Central memory CD4-positive, alpha-beta T cell (primary cell): ENCODE data around the gene ATRIP.

Experiments used
- DNase-seq: peaks from one replicate; pipeline ENCODE4 v3.0.0; 2022

Gene ATRIP

DNA sequence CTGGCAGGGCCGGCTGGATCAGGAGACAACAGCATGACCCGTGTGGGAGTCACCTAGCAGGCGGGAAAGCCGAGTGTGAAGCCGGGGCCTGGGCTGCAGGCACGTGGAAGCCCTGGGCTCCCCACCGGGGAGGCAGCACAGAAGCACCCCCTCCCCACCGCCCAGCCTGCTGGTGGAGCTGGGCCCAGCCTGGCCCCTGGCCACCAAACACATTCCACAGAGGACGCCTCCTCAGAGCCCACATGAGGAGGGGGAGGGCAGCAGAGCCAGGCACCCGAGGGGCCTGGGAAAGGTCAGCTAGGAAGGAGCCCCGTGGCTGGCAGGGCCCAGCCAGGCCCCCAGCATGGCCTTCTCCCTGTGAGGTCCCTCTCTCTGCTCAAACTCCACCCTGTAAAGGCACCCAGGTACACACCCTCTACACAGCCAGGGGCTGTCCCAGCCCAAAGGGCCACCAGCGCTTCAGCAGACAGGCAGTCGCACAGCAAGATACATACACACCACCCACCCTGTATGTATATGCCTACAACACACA, 21.2 kb upstream of the ATRIP start:
- DNase-seq, result no peak

DNA sequence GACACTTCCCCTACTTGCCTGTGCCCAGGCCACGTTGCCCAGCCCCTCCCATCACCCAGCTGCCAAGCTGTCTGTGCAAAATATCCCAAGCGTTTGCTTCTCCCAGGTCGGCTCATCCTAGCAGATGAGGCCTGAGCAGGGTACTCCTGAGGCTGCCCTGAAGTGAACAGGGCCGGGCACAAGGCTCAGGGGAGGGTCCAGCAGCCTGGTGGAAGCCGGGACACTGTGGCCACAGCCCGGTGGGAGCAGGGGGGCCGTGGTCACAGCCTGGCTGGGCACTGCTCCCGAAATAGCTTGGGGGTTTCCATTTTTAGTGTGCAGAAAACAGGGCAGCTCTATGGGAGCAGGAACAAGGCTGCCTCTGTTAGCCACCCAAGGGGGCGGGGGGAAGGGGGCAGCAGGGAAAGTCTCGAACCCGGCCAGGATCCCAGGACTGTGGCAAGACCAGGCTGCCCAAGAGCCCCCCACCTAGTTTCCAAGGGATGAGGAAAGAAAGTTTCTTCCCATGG, 20.1 kb upstream of the ATRIP start:
- no peak for DNase-seq

DNA sequence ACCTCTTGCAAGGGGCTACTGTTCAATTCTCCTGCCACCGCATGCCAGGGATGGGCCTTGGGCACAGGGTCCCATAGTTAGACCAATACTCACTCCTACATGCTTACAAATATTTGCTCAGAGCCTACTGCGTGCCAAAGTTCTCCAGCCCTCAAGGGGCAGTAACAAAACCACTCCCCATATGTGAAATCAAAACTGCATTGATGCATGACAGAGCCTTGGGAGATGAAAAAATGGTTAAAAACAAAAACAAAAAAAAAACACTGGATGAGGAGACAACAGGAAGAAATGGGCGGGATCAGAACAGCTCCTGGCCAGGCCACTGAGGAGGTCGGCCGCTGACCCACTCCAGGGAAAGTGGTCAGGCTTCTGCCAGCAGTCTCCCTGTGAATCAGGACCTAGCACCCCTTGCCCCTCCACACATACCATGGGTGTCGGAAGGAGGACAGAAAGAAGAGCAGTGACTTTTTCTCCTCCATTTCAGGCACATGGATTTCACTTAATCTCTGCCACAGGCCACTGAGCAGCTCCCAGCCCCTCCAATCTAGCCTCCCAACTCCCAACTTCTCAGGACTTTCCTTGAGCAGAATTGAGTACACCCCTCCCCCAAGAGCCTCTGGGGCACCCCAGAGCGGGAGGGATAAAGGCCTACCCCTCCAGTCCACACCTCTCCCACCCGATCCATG, 19.4 kb upstream of the ATRIP start:
- DNase-seq, result no peak

DNA sequence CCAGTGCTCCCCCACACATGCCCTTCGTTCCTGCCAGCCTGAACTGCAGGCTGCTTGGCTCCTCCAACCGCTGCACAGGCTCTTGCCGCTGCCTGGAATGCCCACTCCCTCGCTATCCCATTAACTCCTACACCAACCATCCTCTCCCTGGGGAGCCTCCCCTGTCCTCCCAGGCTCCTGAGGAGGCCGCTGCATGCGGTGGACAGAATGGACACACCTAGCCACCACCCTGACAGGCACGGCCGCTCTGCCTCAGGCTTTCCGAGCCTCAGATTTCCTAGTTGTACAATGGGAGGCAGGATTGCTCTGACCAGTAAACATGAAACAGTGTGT, 18.9 kb upstream of the ATRIP start:
- DNase-seq, result no peak

DNA sequence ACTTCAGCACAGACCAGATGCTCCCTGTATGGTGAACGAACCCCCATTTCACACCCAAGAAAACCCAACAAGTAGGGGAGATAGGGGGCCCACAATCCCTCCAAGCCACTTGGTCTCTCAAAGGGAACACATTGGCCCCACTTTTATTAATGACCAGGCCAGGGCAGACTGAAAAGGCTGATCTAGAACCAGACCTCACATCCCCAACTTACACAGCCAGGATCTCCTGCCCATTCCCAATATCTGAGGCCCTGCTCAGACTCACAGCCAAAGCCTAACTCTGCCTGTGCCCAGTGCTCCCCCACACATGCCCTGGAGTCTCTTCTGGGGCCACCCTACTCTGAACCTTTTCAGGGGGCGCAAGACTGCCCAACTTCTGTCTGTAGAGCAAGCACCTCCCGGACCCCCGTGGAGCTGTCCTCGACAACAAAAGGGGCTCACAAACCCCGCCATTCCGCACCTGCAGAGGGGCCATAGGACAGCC, 18.4 kb upstream of the ATRIP start:
- no peak for DNase-seq

DNA sequence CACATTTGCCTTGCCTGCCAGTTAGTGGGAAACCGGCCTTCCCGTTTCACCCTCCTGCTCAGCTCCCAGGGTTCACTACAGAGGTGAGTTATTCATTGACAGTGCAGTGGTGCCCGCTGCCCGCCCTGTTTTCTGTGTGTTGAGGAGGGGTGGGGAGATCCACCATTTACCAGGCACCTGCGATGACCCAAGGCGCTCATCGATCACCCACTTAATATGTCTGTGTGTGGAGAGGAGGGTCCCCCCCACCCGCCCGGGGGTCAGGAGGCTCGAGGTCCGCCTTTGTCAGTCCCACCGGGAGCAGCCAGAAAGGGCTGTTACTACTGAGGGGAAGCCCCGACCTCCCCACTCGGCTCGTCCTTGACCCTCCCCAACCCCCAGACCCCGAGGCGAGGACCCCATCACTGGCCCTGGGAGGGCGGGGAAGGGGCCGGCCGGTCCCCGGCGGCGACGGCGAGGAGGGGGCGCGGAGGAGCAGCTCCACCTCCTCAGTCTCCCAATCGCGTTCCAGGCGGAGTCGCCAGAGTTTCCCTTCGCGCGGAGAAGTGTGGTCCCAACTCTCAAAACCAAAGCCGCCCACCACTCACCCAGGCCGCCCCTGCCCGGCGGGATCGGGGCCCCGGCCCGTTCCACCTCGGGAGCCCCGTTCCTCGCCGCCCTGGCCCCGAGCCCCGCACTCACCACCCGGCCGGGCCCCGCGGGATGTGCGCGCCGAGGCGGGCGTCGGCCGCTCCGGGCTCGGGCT, 17.8 kb upstream of the ATRIP start:
- no peak for DNase-seq

DNA sequence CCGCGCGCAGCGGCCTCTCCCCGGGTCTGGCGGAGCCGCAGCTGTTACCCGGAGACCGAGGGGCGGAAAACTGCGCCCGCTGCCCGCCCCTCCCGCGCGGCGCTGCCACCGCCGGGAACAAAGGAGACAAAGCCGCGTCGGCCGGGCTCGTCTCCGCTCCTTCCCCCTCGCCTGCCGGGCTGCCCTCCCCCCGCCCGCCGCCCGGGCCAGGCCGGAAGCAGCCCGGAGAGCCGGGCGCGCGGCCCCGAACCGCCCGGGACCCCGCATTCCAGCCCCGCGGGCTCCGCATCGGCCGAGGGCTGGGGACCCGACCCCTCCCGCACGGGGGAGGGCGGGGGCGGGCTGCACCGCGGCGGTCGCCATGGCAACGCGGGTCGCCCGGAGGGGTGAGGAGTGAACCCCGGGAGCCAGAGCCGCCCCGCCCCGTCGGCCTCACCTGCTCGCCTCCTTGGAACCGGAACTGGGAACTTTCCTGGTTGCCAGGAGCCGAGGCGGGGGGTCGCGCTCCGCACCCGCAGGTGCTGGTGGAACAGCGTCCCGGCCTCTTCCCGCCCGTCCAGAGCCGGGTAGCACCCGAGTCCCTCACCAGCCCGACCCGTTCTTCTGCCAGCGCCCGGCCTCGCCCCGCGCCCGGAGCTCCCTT, 17.1 kb upstream of the ATRIP start:
- DNase-seq, result peak; percentile 64

DNA sequence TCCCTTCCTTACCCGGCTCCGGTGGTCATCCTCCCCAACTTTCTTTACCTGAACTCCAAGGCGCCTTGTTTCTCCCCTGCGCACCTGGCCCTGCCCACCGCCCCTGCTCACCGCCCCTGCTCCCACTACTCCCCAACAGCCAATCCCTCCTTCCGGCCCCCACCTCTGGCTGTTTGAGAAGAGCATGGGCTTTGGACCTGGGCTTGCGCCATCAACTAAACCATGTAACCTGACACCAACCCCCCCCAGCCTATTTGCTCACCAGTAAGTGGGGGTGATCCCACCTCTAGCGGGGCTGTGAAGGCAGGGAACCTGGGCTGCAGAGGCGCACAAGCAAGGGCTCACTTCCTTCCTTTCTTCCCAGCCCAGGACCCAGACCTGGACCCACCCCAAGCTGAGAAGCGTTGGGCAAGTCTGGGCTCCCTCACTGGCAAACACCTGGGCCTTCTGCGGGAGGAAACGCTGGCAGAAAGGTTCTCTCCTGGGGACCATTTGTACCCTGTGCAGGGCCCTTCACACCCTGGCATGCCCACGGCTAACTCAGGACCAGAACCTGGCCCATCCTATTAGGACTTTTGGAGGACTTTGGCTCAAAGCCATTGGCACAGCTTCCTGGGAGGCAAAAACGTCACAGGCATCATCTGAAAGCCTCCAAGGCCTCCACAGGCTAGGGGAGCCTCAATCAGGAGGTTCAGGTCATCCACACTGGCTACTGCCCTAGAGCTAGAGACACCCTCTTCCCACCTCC, 16.4 kb upstream of the ATRIP start, which contains the start of gene PLXNB1:
Gene PLXNB1 (minus strand): TSS at position 127 of the 748 bp plus-strand sequence. CDS start 5,475 bp downstream, outside the sequence.
- DNase-seq, result no peak

DNA sequence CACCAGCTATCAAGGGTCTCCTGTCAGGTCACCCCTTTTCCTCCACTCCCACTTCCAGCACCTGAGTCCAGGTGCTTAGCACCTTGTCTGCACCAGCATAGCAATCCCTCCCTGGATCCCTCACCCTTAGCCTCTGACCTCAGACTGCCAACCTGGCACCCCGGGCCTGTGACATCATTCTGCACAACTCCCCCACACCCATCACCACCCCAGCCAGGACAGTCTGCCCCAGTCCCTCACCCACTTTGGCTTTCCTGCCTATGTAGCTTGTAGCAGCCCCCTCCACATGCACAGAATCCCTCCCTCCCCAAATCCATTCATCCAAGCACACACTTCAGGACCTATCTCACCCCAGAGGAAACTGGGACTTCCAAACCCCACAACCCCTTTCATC, 15.8 kb upstream of the ATRIP start:
- DNase-seq, result no peak

DNA sequence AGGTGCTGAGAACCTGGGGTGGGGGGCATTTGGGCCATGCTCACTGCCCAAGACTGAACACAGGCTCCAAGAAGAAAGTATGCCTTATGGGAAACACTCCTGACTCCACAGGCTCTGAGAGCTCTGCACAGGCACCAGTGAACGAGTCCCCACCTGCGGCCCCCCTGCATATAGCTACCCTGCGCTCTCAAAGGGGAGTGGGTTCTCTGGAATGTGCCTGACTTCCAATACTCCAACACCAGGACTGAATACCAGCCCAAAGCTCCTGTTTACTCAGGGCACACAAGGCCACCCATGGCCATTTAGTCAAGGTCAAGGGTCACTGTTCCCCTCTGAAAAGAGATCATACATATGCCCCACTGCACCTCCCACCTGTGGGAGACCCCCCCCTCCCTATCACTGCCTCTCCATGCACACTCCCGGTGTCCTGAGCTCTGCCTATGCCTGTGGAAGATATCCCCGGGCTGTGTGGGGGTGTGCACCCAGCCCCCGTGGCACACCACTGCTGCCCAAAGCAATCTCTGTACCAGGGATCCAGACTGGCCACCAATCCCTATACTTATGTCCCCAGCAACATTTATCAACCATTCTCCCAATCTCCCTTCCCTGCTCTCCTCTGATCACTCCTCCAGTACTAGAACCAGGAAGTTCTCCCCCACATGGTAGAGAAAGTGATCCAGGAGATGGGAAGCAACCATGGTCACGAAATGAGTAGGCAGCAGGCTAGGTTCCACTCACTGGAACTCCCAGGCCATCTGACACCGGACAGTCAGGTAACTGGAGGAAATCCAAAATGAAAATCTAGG, 15.1 kb upstream of the ATRIP start:
- DNase-seq, result no peak

DNA sequence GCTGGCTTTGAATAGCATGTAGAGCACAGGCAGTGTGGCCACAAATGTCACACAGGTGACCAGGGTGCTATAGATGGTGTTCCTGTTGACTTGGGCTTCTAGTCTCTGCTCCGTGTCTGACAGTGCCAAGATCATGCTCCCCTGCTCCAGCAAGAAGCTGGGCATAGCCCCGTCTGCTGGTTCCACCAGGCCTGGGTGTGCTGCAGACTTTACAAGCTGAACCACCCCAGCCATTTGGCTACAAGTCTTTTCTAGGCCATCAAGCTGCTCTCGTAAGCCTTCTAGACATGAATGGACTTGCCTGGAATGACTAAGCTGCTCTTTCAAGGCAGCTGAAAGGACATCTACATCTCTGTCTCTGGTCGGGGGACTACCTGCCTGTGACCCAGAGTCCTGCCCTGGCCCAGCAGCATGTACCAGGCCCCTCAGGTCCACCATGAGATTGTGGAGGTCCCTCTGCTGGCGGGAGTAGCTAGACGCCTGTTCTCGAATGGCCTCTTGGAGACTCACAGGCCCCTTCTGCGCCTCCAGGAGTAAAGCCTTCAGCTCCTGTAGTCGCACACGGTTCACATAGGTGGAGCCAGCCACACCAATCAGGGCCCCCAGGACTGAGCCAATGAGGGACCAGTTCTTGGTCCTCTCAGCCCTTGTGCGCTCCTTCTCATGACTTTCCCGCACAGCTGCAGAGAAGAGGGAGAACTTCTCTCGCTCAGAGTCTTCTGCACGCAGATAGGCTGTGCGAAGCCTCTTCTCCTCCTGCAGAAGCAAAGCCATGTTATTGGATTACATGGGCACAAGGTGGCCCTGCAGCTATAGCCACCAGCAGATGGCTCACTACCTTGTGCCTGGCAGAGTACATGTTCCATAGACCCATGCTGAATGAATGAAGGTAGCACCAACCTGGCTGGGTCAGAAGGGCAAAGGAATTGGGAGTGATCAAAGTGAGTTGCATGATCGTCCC, 13.8 kb upstream of the ATRIP start:
- DNase-seq, result no peak

DNA sequence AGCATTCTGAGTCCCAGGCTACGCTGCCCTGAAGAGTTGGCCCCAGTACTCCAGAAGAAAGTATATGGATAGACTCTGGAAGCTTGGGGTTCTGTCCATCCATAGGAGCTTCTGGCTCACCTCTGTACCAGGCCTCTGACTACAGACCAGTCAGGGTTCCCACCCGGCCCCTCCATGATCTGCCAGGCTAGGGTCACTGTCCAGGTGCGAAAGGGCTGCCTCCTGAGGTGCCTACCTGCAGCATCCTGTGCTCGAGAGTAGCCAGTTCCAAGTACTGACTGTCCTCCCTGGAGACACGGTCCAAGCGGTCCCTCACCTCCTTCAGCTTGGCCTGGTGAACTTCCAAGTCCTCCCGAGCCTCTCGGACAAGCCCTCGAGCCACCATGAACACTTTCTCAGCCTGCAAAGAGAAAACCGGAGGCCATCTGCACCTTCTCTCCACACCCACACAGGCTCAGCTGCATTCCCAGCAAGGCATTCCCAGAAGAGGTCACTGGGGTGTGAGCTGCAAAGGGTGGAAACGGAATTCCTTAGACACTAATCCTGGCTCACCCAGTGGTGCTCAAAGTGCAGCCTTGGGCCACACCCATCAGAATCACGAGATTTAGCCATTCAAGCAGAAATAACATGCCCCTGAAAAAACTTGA, 12.9 kb upstream of the ATRIP start:
- DNase-seq, result no peak

DNA sequence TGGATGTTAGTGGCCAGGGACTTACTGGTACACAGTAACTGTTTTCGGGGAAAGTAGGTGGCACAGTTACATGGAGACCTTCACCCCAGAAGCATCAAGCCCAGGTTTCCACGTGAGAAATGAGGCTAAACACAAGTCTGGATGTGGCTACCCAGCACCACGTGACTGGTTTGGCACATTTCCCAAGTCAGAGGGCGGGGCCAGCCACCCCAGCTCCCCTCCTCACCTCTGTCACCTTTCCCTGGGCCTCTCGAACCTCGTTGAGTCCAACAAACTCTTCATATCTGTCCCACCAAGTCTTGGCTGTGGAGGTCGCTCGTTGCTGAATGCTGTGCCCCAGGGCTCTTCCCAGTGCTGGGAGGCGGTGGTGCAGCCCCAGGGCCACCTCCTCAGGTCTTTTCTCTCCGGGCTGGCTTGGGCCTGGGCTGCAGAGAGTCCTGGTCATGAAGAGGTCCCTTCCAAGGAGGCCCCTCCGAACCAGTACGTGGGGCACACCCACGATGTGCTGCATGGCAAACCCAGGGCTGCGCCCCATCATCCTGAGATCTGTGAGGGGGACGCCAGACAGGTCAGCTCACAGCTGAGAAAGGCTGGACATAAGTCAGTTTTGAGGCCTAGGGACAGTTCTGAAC, 11.8 kb upstream of the ATRIP start:
- no peak for DNase-seq

DNA sequence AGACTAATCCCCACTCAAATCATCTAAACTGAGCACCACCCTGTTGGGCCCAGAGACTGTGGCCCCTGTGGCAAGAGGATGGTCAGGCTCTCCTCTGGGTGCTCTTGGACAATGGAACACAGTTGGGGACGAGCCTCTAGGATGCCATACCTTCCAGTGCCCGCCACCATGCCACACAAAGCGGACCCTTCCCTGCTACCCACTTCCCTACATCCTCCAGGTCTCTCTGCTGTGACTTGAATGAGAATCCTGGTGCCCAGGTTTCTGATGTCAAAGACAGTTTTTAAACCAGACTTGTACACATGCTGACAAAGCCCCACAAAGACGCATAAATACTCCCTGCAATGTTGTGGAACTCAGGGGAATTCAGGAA, 11.3 kb upstream of the ATRIP start:
- no peak for DNase-seq

DNA sequence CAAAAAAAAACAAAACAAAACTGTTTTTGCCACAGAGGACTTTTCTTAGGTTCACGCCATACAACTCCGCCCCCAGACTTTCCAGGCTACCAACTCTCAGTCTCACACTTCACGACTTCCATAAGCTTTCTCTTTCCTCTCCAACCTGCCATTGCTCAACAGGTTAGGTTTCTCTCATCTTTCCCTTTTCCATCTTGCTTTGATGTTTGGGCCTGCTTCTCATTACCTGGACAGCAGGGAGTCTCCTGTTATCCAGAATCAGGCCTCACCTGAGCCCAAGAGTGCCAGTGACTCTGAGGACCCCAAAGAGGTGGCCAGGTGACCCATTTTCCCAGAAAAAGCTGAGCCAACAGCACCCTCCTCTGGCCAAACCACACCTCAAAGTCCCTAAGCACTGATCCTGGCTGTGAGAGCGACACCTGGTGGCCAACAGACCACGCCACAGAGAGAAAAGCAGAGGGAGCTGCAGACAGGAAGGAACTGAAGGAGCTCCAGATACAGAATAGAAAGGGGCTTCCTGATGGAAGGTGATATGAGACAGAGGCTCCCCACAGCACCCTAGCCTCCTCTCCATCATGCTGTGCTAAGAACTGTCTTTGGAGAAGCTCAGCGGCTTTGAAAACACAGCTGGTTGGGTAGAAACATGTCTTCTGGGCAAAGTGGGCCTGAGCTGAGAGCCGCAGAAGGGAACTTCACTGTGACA, 10.6 kb upstream of the ATRIP start:
- peak; percentile 78 for DNase-seq

DNA sequence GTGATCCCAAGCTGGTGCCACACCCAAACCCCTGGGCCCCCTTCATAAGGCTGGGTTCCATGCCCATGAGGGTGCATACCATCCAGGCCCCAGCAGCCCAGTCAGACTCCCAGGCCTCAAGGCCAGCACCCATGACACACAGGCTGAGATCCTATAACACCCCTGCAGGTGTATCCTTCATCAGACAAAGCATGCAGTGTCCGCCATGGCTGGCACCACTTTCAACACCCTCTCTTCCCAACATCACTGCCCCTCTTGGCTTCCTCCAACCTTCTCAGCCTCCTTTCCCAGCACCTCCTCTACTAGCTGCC, 10.1 kb upstream of the ATRIP start:
- DNase-seq, result no peak

DNA sequence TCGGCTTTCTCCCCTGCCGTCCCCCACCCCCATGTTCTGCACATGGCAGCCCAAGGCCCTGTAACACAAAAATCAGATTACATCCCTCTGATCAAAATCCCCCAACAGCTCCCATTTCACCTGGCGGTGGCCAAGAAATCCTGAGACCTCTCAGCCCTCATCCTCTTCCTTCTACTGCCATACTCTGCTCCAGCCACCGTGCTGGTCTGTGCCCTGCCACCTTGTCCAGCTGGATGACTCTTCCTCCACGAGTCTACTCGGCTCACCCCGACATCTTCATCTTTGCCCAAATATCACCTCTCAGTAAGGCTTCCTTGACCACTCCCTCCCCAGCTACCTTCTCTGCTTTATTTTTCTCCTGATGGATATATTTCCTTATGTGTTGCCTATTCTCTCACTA, 9.7 kb upstream of the ATRIP start:
- no peak for DNase-seq

DNA sequence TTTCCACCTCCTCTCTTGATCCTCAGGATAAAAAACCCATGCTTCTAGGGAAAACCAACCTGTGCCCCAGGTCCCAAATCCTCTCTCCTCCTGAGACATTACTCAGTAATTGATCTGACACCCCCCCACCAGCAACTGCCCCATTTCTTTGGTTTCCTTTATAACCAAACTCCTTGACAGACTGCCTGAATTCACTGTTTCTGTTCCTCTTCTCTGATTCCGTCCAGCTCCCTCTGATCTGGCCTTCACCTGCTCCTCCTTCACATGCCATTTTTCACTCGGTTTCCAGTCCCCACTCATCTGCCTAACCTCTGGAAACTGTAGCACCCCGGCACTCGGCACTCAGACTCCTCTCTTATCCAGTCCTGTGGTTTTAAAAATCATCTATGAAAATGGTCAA, 8.7 kb upstream of the ATRIP start:
- no peak for DNase-seq
